Body of pancreas (tissue), 4 donors: Measurements from ENCODE around the gene GPNMB.

ENCODE experiments used
- CTCF ChIP-seq, 7 experiments: fragments of 450-650 bp in 4 of 7; fragments of 200-600 bp in 3 of 7; sonication (generic) in 3 of 7; IDR thresholded peaks; one replicate each; pipeline ENCODE4 v1.5.1; 2016 to 2019; ENCODE audit warnings: antibody characterized with exemption in 7 of 7
- POLR2A ChIP-seq, 3 donors: fragments of 450-650 bp; IDR thresholded peaks; one replicate each; pipeline ENCODE4 v1.6.1; 2016; ENCODE audit warnings: antibody characterized with exemption in 3 of 3, mild to moderate bottlenecking in 2 of 3

- TF ChIP-seq CTCF (IDR thresholded peaks at IDR 0.05) (no peak), POLR2A (IDR thresholded peaks at IDR 0.05) (no peak)
These were observed 38.3 kb downstream of the GPNMB start for GRCh38 chr7:23284871-23285270.
